Upper lobe of left lung (tissue), 6 donors: Measurements from ENCODE around the gene AQP12A. TPM values are rescaled to one million over a fixed set of nuclear protein-coding genes. Genes with fewer than 3 reads are reported as not detected.
A peak's percentile ranks its signal among the peaks of the same experiment; 100 is the strongest.

Source experiments
- ATAC-seq, 2 donors: fragments of 200-7000 bp; cut with Tn5 transposase; one replicate each; pipeline ENCODE4 v1.9.1; 2022; ENCODE audit warnings: mild to moderate bottlenecking in 2 of 2, moderate library complexity in 2 of 2; ENCODE audit not compliant: low FRiP score in 2 of 2
- DNase-seq, 2 donors: peaks; one replicate each; pipeline ENCODE4 v3.0.0-alpha.2; 2019 to 2020
- H3K27ac ChIP-seq, 4 donors: fragments of 200-600 bp; sonication (generic); one replicate each; pipeline ENCODE4 v1.5.1; 2016 to 2019
- H3K27me3 ChIP-seq, 4 donors: fragments of 200-600 bp; sonication (generic); one replicate each; pipeline ENCODE4 v1.5.1; 2017 to 2019
- H3K36me3 ChIP-seq, 4 donors: fragments of 200-600 bp; sonication (generic); one replicate each; pipeline ENCODE4 v1.5.1; 2016 to 2019
- H3K4me1 ChIP-seq, 4 donors: fragments of 200-600 bp; sonication (generic); one replicate each; pipeline ENCODE4 v1.5.1; 2018 to 2019
- H3K4me3 ChIP-seq, 4 donors: fragments of 200-600 bp; sonication (generic); one replicate each; pipeline ENCODE4 v1.5.1; 2017 to 2019; ENCODE audit warnings: mild to moderate bottlenecking in 2 of 4, moderate library complexity in 1 of 4
- H3K9me3 ChIP-seq, 4 donors: fragments of 200-600 bp; sonication (generic); one replicate each; pipeline ENCODE4 v1.5.1; 2018 to 2019
- CTCF ChIP-seq, 6 experiments: fragments of 450-650 bp in 4 of 6; fragments of 200-600 bp in 2 of 6; sonication (generic) in 2 of 6; IDR thresholded peaks; one replicate each; pipeline ENCODE4 v1.5.1; 2016 to 2019; ENCODE audit warnings: antibody characterized with exemption in 6 of 6
- EP300 ChIP-seq, 4 donors: sonication (generic); formaldehyde crosslinking; IDR thresholded peaks; one replicate each; pipeline ENCODE4 v1.5.1; 2017; ENCODE audit warnings: antibody characterized with exemption in 4 of 4, control low read depth in 2 of 4
- POLR2A ChIP-seq, 4 donors: fragments of 450-650 bp; IDR thresholded peaks; one replicate each; pipeline ENCODE4 v1.5.1; 2016 to 2017; ENCODE audit warnings: antibody characterized with exemption in 4 of 4, mild to moderate bottlenecking in 2 of 4
- POLR2AphosphoS5 ChIP-seq, 2 donors: sonication (generic); formaldehyde crosslinking; IDR thresholded peaks; one replicate each; pipeline ENCODE4 v1.5.1; 2017; ENCODE audit warnings: antibody characterized with exemption in 2 of 2
- WGBS, 2 donors: methylation state at CpG; one replicate each; pipeline ENCODE4 v1.1.5; 2017 to 2018; 5-methylcytosine and 5-hydroxymethylcytosine counted together
- total RNA-seq, 6 donors: library from RNA; depleted of rRNA in 4 of 6; stranded (reverse); fragments of >200 nt in 4 of 6; gene quantifications; one replicate each; pipeline versions ENCODE4 v1.1.0 to v1.2.1, GENCODE V29; 2016 to 2021
- donor health status: DM: no; HTN: no; CAD: no; lungs with moderate emphysema.
- donor health status: DM: no; HTN: yes; CAD: no; lungs with severe emphysema.

AQP12A gene
- total RNA-seq, 6 donors from 2014 or later = not detected

DNA sequence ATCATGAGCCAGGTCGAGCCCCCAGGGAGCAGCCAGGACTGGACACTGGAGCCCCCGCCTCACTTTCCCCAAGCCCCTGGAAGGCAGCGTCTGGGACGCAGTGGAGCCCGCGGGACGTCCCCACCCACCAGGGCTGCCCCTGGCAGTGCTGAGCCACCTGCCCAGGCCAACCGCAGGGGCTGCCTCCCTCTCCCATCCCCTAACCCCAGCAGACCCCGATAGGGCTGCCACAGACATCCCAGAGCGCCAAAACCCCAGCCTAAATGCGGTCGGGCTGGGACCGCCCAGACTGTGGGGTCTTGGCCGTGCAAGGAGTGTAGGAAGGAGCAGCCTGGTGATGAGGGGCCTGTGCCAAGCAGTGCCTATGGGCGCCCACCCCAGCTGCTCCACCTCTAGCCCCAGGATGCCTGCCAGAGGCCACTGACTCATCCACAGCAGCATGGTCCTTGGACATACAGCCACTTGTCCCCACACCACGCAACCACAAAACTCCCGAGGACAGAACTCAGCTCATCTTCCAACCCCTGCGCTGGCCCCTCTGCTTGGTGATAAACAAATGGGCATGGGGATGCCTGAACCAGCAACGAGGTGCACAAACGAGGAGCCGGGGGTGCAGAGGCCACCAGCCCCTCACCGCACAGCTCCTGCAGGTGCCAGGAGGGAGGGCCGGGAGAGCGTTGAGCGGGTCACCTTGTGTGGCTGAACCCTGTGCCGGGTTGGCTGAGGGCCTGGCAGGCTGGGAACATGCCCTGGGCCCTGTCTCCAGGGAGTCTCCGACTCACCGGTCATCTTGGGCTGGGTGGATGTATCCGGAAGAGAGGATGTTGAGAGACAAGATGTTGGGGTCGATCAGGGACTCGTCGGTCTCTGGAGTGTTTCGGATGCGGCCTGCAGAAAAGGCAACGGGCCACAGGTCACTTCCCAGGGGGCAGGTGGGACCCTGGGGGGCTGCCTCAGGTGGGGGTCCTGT, 44.9 kb downstream of the AQP12A start:
- no peak for ATAC-seq
- no peaks in the 10 kb centered on the region for H3K27me3 ChIP-seq
- H3K9me3 ChIP-seq = no peaks in the 10 kb centered on the region
- H3K4me1 ChIP-seq = no peaks in the 10 kb centered on the region
- no peak overlapping the region for H3K27ac ChIP-seq
- no peak overlapping the region for H3K4me3 ChIP-seq
- 82 to 83% methylated on average over 27 to 29 of the region's 35 CpGs for WGBS, 2 donors
- no peaks in the 10 kb centered on the region for H3K36me3 ChIP-seq
- TF ChIP-seq POLR2AphosphoS5 (IDR thresholded peaks at IDR 0.05) (no peak), EP300 (IDR thresholded peaks at IDR 0.05) (no peak), CTCF (IDR thresholded peaks at IDR 0.05) (no peak), POLR2A (IDR thresholded peaks at IDR 0.05) (no peak)
- DNase-seq = peak in 1 of 2 donors; percentile 63

- H3K36me3 ChIP-seq = no peaks in the 10 kb centered on the region
- DNase-seq (no peak), ATAC-seq (no peak)
- no peaks in the 10 kb centered on the region for H3K27me3 ChIP-seq
- no peaks in the 10 kb centered on the region for H3K4me1 ChIP-seq
- no peaks in the 10 kb centered on the region for H3K9me3 ChIP-seq
- TF ChIP-seq EP300 (IDR thresholded peaks at IDR 0.05) (no peak), CTCF (IDR thresholded peaks at IDR 0.05) (no peak), POLR2A (IDR thresholded peaks at IDR 0.05) (no peak), POLR2AphosphoS5 (IDR thresholded peaks at IDR 0.05) (no peak)
- 62 to 70% methylated on average over 5 of the region's 5 CpGs for WGBS, 2 donors
- no peak overlapping the region for H3K27ac ChIP-seq
- H3K4me3 ChIP-seq = no peak overlapping the region
These were observed 45.8 kb downstream of the AQP12A start for GRCh38 chr2:240737512-240737911.

DNA sequence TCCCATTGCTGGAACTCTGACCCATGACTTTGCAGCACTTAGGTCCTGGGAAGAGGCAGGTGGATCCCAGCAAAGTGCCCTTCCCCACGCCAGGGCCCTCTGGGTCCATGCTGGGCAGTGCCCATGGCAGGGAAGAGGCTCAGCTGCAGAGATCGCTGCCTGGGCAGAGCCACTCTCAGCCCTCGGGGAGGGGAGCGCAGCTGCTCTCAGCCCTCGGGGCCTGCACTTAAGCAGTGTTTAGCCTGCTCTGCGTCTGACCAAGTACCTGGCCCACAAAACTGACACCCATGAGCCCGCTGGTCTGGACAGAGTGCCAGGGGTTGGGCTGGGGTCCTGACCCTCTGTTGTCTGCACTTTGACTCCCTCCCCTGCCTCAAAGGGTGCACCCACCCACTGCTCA, 46.3 kb downstream of the AQP12A start:
- no peak overlapping the region for H3K27ac ChIP-seq
- no peaks in the 10 kb centered on the region for H3K27me3 ChIP-seq
- no peaks in the 10 kb centered on the region for H3K9me3 ChIP-seq
- ATAC-seq = no peak
- 77 to 80% methylated on average over 3 to 7 of the region's 7 CpGs for WGBS, 2 donors
- H3K4me1 ChIP-seq = no peaks in the 10 kb centered on the region
- no peak for TF ChIP-seq EP300 (IDR thresholded peaks at IDR 0.05)
- TF ChIP-seq POLR2A (IDR thresholded peaks at IDR 0.05) = no peak
- no peak for TF ChIP-seq CTCF (IDR thresholded peaks at IDR 0.05)
- no peak for TF ChIP-seq POLR2AphosphoS5 (IDR thresholded peaks at IDR 0.05)
- H3K36me3 ChIP-seq = no peaks in the 10 kb centered on the region
- no peak overlapping the region for H3K4me3 ChIP-seq
- DNase-seq = peak in 1 of 2 donors; percentile 56

DNA sequence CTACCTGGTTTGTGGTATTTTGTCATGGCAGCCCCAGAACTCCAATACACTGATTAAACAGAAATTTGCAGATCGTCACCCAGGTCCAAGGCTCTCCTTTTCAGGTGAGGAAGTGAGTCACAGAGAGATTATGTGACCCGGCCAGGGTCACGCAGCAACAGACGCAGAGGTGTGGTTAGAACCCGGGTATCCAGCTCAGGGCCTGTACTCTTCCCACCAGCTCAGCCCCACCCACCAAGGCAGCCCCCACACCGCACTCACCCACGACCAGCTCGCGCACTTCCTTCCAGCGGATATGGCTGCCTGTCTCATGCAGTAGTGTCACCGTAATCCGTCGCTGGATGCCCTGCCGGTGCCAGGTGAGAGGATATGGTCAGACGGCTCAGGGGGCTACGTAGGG, 48.1 kb downstream of the AQP12A start:
- Histone ChIP-seq H3K4me1 (no peaks in the 10 kb centered on the region), H3K9me3 (no peaks in the 10 kb centered on the region), H3K4me3 (no peak overlapping the region), H3K36me3 (no peaks in the 10 kb centered on the region), H3K27ac (no peak overlapping the region), H3K27me3 (no peaks in the 10 kb centered on the region)
- ATAC-seq (no peak), DNase-seq (peak in 1 of 2 donors; percentile 56)
- TF ChIP-seq POLR2A (IDR thresholded peaks at IDR 0.05) (no peak), CTCF (IDR thresholded peaks at IDR 0.05) (no peak), POLR2AphosphoS5 (IDR thresholded peaks at IDR 0.05) (no peak), EP300 (IDR thresholded peaks at IDR 0.05) (no peak)
- 69 to 79% methylated on average over 16 of the region's 16 CpGs for WGBS, 2 donors
